Activated T-helper 1 cell treated with anti-CD3 and anti-CD28 coated beads, Interleukin-12 subunit alpha, Interleukin-12 subunit beta, Interleukin-2, Interleukin-4 antibody, amounts not matched to agents 30 ng/mL and 10 ng/mL and 1 ng/mL, durations not matched to agents 14 hours and 24 hours and 36 hours (primary cell): Measurements from ENCODE around the gene MAPK14. TPM values are rescaled to one million over a fixed set of nuclear protein-coding genes. Genes with fewer than 3 reads are reported as not detected.

Experiments
- DNase-seq: peaks from one replicate; pipeline ENCODE4 v3.0.0; 2021; ENCODE audit warnings: low spot score
- H3K27ac Mint-ChIP-seq: one replicate; pipeline ENCODE4 v1.8.0; 2021; ENCODE audit warnings: mild to moderate bottlenecking, mixed read lengths
- H3K27me3 Mint-ChIP-seq: one replicate; pipeline ENCODE4 v1.8.0; 2022; ENCODE audit warnings: mild to moderate bottlenecking, moderate library complexity, mixed read lengths; ENCODE audit not compliant: insufficient read depth
- H3K36me3 Mint-ChIP-seq: one replicate; pipeline ENCODE4 v1.8.0; 2021; ENCODE audit warnings: low read depth, mixed read lengths
- H3K4me1 Mint-ChIP-seq: one replicate; pipeline ENCODE4 v1.8.0; 2021; ENCODE audit warnings: low read depth, mixed read lengths
- H3K4me3 Mint-ChIP-seq: one replicate; pipeline ENCODE4 v1.8.0; 2021; ENCODE audit warnings: mild to moderate bottlenecking, moderate library complexity, mixed read lengths
- H3K9me3 Mint-ChIP-seq: one replicate; pipeline ENCODE4 v1.8.0; 2021; ENCODE audit warnings: mixed read lengths
- intact Hi-C: fragments of 100-400 bp; cut with micrococcal nuclease; formaldehyde crosslinking; loops from one replicate; pipeline ENCODE4 v1.15.1; 2024
- total RNA-seq: library from RNA; stranded (reverse); gene quantifications from 2 replicates; pipeline ENCODE4 v1.2.3, GENCODE V29; 2022

The MAPK14 gene
- total RNA-seq, 1 donor from 2014 or later: 41.3 TPM

DNA sequence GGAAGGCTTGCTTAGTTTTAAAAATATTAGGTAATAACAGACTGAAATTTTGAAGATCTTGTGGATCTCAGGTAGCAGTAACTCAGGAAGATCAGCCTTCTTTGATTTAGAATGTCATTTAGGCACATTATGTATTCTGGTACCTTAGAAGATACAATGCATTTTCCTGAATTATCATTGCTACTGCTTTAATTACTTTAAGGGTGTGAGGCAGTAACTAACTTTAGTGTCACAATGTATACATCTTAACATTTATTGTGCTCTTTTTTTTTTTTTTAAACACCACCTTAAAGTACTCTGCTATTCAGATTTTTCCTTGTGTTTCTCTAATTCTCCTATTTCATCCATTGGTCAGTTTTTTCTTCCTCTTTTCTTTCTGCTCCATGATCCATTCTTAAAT lies 13.3 kb downstream of the MAPK14 start:
- peaks cover 2% of the 10 kb centered on the region for H3K27me3 Mint-ChIP-seq

DNA sequence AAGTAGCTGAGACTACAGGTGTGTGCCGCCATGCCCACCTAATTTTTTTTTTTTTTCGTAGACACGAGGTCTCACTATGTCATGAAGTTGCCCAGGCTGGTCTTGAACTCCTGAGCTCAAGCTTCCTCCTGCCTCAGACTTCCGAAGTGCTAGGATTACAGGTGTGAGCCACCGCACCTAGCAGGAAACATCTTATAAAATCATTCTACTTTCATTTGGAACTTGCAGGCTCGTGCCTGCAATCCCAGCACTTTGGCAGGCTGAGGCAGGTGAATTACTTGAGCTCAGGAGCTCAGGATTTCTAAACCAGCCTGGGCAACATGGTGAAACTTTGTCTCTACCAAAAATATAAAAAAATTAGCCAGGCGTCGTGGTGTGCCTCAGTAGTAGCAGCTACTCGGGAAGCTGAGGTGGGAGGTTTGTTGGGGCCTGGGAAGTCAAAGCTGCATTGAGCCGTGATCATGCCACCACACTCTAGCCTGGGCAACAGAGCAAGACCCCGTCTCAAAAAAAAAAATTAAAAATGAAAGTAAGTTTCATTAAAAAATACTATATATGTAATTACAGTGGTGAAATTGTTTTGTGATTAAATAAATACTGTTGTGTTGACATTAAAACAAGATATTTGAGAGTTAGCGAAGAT lies 15.1 kb downstream of the MAPK14 start:
- no peak overlapping the region for H3K4me3 Mint-ChIP-seq
- no peak for DNase-seq
- H3K9me3 Mint-ChIP-seq: peaks cover 5% of the 10 kb centered on the region
- H3K4me1 Mint-ChIP-seq: peaks cover 37% of the 10 kb centered on the region
- intact Hi-C loops: no loop called here
- peaks cover 2% of the 10 kb centered on the region for H3K27me3 Mint-ChIP-seq
- H3K36me3 Mint-ChIP-seq: peaks cover 10% of the 10 kb centered on the region
- no peak overlapping the region for H3K27ac Mint-ChIP-seq

More for the DNA sequence above, 13.3 kb downstream of the MAPK14 start:
- Mint-ChIP-seq H3K4me1 (peaks cover 37% of the 10 kb centered on the region), H3K9me3 (no peaks in the 10 kb centered on the region), H3K4me3 (no peak overlapping the region), H3K27ac (no peak overlapping the region), H3K36me3 (peaks cover 2% of the 10 kb centered on the region)
- DNase-seq: no peak
- intact Hi-C loops: no loop called here

DNA sequence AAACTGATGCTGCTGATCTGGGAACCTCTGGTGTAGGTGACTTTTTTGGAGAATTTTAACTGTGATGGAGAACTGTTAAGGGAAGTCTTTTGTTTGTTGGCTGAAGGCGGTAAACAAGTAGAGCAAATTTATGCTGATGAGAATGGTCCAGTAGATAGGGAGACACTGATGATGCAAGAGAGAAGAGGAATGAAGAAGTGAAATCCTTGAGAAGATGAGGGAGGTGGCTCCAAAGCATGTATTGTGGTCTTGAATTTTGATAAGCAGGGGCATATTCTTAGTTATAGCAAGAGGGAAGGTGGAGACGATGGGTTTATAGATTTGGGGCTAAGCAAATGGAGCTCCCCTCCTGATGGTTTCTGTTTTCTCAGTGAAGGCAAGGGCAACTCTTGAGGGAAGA lies 22.0 kb downstream of the MAPK14 start:
- Mint-ChIP-seq H3K9me3 (peaks cover 5% of the 10 kb centered on the region), H3K4me1 (peaks cover 7% of the 10 kb centered on the region), H3K4me3 (no peak overlapping the region), H3K27ac (no peak overlapping the region), H3K36me3 (peaks cover 8% of the 10 kb centered on the region), H3K27me3 (no peaks in the 10 kb centered on the region)
- DNase-seq: no peak
- intact Hi-C loops: no loop called here

DNA sequence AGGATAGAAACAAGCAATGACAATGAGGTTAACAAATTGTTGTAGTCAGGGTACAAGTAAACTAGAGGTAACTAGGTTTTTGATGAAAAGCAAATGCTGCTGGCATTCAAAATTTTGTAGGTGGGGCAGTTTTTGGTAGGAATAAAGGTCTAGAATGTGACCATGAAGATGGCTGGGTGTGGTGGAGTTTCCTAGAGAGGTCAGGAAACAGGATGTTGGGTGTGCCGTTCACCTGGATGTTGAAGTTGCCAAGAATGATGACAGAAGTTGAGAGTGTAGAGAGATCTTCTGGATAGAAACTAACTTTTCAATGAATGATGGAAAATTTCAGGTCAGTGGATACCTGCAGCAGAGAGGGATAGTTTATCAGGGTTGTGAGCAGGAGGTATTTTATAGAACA lies 22.7 kb downstream of the MAPK14 start:
- Mint-ChIP-seq H3K4me3 (no peak overlapping the region), H3K27ac (no peak overlapping the region), H3K36me3 (peaks cover 8% of the 10 kb centered on the region), H3K27me3 (no peaks in the 10 kb centered on the region), H3K9me3 (peaks cover 5% of the 10 kb centered on the region), H3K4me1 (peaks cover 7% of the 10 kb centered on the region)
- no peak for DNase-seq
- intact Hi-C loops: no loop called here

DNA sequence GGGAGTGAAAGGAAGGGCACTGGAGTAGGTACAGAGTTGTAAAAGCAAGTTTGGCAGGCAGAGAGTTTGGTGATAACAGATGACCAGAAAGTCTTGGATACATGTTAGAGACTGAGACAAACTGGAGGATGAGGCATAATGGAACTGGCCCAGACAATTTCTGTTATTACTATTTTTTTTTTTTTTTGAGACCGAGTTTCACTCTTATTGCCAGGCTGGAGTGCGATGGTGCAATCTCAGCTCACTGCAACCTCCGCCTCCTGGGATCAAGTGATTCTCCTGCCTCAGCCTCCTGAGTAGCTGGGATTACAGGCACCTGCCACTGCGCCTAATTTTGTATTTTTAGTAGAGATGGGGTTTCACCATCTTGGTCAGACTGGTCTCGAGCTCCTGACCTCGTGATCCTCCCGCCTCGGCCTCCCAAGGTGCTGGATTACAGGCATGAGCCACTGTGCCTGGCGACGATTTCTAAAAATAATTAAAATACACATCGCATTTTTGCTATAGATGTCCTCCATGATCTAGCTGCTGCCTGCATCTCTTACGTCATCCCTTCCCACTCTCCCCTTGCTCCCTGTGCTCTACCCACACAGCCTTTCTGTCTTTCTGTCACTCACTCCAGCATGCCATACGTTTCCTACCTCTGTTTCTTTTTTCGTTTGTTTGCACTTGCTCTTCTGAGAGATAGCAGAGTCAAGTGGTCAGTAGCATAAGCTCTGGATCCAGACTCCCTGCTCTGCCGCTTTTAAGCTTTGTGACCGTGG lies 23.5 kb downstream of the MAPK14 start:
- H3K4me1 Mint-ChIP-seq: peaks cover 7% of the 10 kb centered on the region
- H3K27ac Mint-ChIP-seq: no peak overlapping the region
- no peaks in the 10 kb centered on the region for H3K27me3 Mint-ChIP-seq
- intact Hi-C loops: no loop called here
- H3K36me3 Mint-ChIP-seq: peaks cover 10% of the 10 kb centered on the region
- H3K4me3 Mint-ChIP-seq: no peak overlapping the region
- H3K9me3 Mint-ChIP-seq: peaks cover 5% of the 10 kb centered on the region
- no peak for DNase-seq

DNA sequence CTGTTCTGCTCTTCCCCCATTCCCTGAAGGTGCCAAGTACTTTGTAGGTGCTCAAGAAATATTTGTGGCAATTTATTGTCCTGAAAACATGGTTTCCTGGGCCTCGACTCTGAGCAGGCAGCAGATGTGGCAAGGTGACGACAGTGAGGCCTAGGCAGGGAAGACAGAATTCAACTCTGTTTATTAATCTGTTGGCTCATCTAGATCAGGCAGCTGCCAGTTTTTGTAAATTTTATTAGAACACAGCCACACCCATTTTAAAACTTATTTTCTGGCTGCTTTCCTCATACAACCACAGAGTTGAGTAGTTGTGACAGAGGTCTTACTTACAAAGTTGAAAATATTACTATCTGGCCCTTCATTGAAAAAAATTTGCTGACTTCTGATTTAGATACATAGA lies 24.5 kb downstream of the MAPK14 start:
- Mint-ChIP-seq H3K27ac (no peak overlapping the region), H3K4me3 (no peak overlapping the region)
- intact Hi-C loops: no loop called here

DNA sequence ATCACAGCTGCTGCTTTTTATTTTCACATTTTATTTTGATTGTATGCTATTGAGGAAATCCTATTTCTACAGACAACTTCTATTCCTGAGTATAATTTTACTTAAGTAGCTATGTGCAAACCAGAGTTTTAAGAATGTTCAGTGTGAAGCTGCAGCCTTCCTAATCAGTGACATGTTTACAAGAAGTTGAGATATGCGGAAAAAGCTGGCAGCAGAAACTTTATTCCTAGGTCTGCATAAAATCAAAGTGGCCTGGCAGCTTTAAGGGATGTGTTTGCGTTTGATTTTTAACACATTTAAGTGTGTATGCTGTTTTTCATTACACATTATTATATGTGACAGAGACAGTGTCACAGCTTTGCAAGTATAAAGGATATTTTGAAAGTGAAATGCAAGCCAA lies 26.3 kb downstream of the MAPK14 start:
- Mint-ChIP-seq H3K4me3 (no peak overlapping the region), H3K4me1 (peaks cover 6% of the 10 kb centered on the region), H3K27me3 (no peaks in the 10 kb centered on the region), H3K9me3 (no peaks in the 10 kb centered on the region), H3K36me3 (peaks cover 2% of the 10 kb centered on the region), H3K27ac (no peak overlapping the region)
- intact Hi-C loops: no loop called here
- no peak for DNase-seq

More for the DNA sequence above, 24.5 kb downstream of the MAPK14 start:
- Mint-ChIP-seq H3K9me3 (peaks cover 2% of the 10 kb centered on the region), H3K27me3 (no peaks in the 10 kb centered on the region), H3K4me1 (peaks cover 9% of the 10 kb centered on the region), H3K36me3 (peaks cover 4% of the 10 kb centered on the region)
- no peak for DNase-seq

DNA sequence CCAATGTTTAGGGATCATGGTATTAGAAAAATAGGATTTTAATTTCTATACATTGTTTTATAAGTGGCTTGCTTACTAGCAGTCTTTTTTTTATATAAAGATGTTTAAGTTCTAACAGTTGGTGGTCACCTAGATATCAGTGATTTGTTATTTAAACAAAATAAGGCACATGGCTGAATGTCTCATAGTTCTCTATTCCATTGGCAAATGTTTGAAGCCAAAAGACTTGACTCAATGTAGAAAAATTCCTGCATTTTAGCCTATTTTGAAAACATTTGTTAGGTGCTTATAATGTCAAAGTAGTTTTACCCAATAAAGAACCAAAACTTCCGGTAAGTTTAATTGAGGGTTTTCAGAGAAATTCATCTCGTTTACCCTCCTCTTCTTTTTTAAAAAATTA lies 26.8 kb downstream of the MAPK14 start:
- no peak for DNase-seq
- Mint-ChIP-seq H3K27me3 (no peaks in the 10 kb centered on the region), H3K27ac (no peak overlapping the region), H3K4me1 (peaks cover 6% of the 10 kb centered on the region), H3K4me3 (no peak overlapping the region), H3K9me3 (no peaks in the 10 kb centered on the region), H3K36me3 (peaks cover 4% of the 10 kb centered on the region)
- intact Hi-C loops: no loop called here

DNA sequence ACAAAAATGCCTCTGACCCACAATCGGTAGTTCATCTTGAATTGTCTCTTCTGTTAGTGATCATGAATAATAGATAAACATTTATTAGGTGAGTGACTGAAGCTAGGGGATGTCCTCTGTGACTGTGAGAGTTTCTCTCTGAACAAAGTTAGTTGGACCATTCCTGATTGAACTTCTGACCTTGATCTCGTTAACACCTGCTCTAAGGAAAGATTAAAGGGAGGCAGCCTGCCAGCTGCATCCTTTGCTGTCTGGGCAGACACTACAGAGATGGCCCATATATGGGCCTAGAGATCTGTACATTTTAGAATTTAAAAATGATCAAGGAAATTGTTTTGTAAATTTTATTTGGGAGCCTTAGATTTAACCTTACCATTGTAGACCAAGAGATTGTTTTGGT lies 27.3 kb downstream of the MAPK14 start:
- no peaks in the 10 kb centered on the region for H3K9me3 Mint-ChIP-seq
- H3K4me3 Mint-ChIP-seq: no peak overlapping the region
- peaks cover 7% of the 10 kb centered on the region for H3K36me3 Mint-ChIP-seq
- no peak overlapping the region for H3K27ac Mint-ChIP-seq
- no peak for DNase-seq
- intact Hi-C loops: no loop called here
- peaks cover 6% of the 10 kb centered on the region for H3K4me1 Mint-ChIP-seq
- no peaks in the 10 kb centered on the region for H3K27me3 Mint-ChIP-seq

DNA sequence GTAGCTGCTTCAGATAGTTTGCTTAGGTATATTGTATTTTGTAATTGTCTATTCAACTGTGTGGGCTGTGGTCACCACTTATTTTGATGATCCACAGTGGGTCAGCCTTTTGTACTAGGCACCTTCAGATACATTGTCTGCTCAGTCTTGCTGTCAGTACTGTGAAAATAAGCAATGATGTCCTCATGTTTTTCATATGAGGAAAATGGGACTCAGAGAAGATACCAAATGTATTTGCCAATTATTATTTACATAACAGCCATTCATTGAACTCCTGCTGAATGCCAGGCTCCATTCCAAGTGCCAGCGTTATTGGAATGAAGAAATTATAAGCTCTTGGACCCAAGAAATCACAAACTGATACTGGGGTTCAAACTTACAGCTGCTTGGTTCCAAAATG lies 28.6 kb downstream of the MAPK14 start:
- Mint-ChIP-seq H3K4me3 (no peak overlapping the region), H3K9me3 (no peaks in the 10 kb centered on the region), H3K27me3 (no peaks in the 10 kb centered on the region), H3K36me3 (peaks cover 17% of the 10 kb centered on the region), H3K27ac (no peak overlapping the region), H3K4me1 (peaks cover 6% of the 10 kb centered on the region)
- DNase-seq: no peak
- intact Hi-C loops: no loop called here

DNA sequence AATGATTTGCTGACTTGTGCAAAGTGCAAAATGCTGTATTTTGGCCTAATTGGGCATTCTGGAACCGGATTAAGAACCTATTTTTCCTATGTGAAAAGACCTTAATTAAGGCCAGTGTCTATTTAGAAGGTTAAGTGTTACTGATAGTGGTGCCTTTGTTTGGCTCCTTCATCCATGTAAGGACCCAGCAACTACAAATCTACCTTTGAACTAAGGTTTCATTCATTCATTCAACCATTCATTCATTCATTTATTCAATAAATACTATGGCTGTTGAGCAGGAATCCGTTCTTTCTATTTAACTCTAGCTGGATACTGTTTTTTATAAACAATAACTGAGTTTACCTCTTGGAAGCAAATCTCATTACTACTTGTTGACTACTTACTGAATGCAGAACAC lies 33.6 kb downstream of the MAPK14 start:
- intact Hi-C loops: no loop called here
- Mint-ChIP-seq H3K27ac (no peak overlapping the region), H3K27me3 (no peaks in the 10 kb centered on the region), H3K36me3 (peaks cover 22% of the 10 kb centered on the region), H3K4me3 (no peak overlapping the region), H3K4me1 (peaks cover 18% of the 10 kb centered on the region), H3K9me3 (no peaks in the 10 kb centered on the region)
- no peak for DNase-seq

DNA sequence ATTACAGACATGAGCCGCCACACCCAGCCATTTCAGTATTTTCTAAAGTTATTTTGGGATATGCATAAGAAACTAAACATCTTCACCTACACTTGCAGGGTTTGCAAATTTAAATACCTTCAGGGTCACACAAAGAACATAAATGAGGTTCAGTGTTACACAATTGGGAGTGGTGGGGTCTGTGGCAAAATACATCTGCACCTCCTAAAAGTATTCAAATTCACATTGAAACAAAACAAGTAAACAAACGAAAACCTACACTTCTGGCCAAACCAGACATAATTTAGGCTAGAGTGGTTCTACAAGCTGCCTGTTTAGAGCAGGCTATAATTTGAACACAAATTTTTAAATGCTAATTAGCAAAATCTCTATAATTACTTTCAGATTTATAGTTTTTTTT lies 34.6 kb downstream of the MAPK14 start:
- H3K9me3 Mint-ChIP-seq: no peaks in the 10 kb centered on the region
- no peak for DNase-seq
- H3K4me3 Mint-ChIP-seq: no peak overlapping the region
- H3K36me3 Mint-ChIP-seq: peaks cover 22% of the 10 kb centered on the region
- intact Hi-C loops: no loop called here
- no peaks in the 10 kb centered on the region for H3K27me3 Mint-ChIP-seq
- no peak overlapping the region for H3K27ac Mint-ChIP-seq
- H3K4me1 Mint-ChIP-seq: peaks cover 14% of the 10 kb centered on the region

DNA sequence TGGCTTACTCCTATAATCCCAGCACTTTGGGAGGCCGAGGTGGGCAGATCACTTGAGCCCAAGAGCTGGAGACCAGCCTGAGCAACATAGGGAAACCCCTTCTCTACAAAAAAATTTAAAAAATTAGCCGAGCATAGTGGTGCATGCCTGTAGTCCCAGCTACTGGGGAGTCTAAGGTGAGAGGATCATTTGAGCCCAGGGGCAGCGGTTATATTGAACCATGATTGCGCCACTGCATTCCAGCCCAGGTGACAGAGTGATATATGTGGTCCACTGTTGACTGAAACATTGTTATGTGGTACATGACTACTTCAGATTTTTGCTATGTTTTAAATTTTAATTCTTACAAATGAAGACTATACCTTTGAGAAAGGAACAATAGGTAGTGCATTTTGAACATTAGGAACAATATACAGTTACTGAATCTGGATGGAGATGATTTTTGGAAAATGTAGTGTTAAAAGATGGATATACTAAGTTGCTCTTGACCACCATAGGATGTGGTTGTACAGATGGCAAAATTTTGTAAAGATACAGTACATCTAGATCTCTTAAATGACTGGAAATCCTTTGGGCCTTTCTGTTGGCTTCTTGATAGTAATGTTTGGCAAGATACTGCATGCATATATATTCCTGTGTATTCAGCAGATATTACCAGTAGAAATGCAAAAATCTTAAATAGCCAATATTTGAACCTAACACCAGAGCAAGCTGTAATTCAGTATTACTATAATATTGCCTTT lies 35.9 kb downstream of the MAPK14 start:
- no peak overlapping the region for H3K27ac Mint-ChIP-seq
- intact Hi-C loops: no loop called here
- H3K27me3 Mint-ChIP-seq: no peaks in the 10 kb centered on the region
- peaks cover 27% of the 10 kb centered on the region for H3K36me3 Mint-ChIP-seq
- DNase-seq: no peak
- H3K4me1 Mint-ChIP-seq: peaks cover 24% of the 10 kb centered on the region
- H3K9me3 Mint-ChIP-seq: no peaks in the 10 kb centered on the region
- H3K4me3 Mint-ChIP-seq: no peak overlapping the region
